KMS-11 (cell line): Measurements from ENCODE around the gene BZW2.

Experiments
- H2AFZ ChIP-seq: fragments of 200-600 bp; sonication (generic); 2 replicates; pipeline ENCODE4 v1.6.1; 2016; ENCODE audit warnings: antibody characterized with exemption, mixed run types, low read depth
- H3K27ac ChIP-seq: fragments of 200-600 bp; sonication (generic); 2 replicates; pipeline ENCODE4 v1.6.1; 2016; ENCODE audit warnings: mild to moderate bottlenecking, mixed run types
- H3K27me3 ChIP-seq: fragments of 200-600 bp; sonication (generic); 2 replicates; pipeline ENCODE4 v1.6.1; 2017; ENCODE audit warnings: mild to moderate bottlenecking, low read depth, mixed run types, moderate library complexity; ENCODE audit not compliant: insufficient read depth
- H3K36me3 ChIP-seq: fragments of 200-600 bp; sonication (generic); 2 replicates; pipeline ENCODE4 v1.6.1; 2017; ENCODE audit warnings: mild to moderate bottlenecking, mixed run types; ENCODE audit not compliant: insufficient read depth
- H3K4me1 ChIP-seq: fragments of 200-600 bp; sonication (generic); 2 replicates; pipeline ENCODE4 v1.6.1; 2016; ENCODE audit warnings: mild to moderate bottlenecking, low read depth, mixed run types; ENCODE audit not compliant: poor library complexity, severe bottlenecking
- H3K4me2 ChIP-seq: fragments of 200-600 bp; sonication (generic); 2 replicates; pipeline ENCODE4 v1.7.0; 2016; ENCODE audit warnings: mild to moderate bottlenecking, mixed run types
- H3K4me3 ChIP-seq: fragments of 200-600 bp; sonication (generic); IDR thresholded peaks from 2 replicates; pipeline ENCODE4 v1.6.1; 2017; ENCODE audit warnings: low read depth, low read length, mixed read lengths; ENCODE audit not compliant: insufficient read depth
- H3K79me2 ChIP-seq: fragments of 200-600 bp; sonication (generic); 2 replicates; pipeline ENCODE4 v1.6.1; 2016; ENCODE audit warnings: low read depth, mixed run types; ENCODE audit not compliant: insufficient read depth
- H3K9ac ChIP-seq: fragments of 200-600 bp; sonication (generic); 2 replicates; pipeline ENCODE4 v1.6.1; 2016; ENCODE audit warnings: mild to moderate bottlenecking, mixed run types
- H4K20me1 ChIP-seq: fragments of 200-600 bp; sonication (generic); 2 replicates; pipeline ENCODE4 v1.6.1; 2016; ENCODE audit warnings: mild to moderate bottlenecking, mixed run types; ENCODE audit not compliant: insufficient read depth
- CTCF ChIP-seq: fragments of 200-600 bp; sonication (generic); conservative IDR thresholded peaks from 2 replicates; pipeline ENCODE4 v1.6.1; 2017; ENCODE audit warnings: low read depth, mild to moderate bottlenecking, antibody characterized with exemption, low read length, moderate library complexity, mixed read lengths

The BZW2 gene

GRCh38 chr7:16626388-16626787 is 19.6 kb upstream of the BZW2 start:
- no peaks in the 10 kb centered on the region for H3K4me1 ChIP-seq
- H3K4me3 ChIP-seq: no peak overlapping the region
- H3K79me2 ChIP-seq: no peaks in the 10 kb centered on the region
- no peaks in the 10 kb centered on the region; the same call in 1 of the 2 replicates for H3K36me3 ChIP-seq
- H3K27ac ChIP-seq: no peak overlapping the region
- no peaks in the 10 kb centered on the region for H3K27me3 ChIP-seq
- H3K4me2 ChIP-seq: no peak overlapping the region
- no peak for TF ChIP-seq CTCF
- no peak overlapping the region for H3K9ac ChIP-seq
- H4K20me1 ChIP-seq: no peaks in the 10 kb centered on the region
- no peak overlapping the region for H2AFZ ChIP-seq

- Histone ChIP-seq H4K20me1 (no peaks in the 10 kb centered on the region), H3K79me2 (no peaks in the 10 kb centered on the region), H3K36me3 (no peaks in the 10 kb centered on the region; the same call in 1 of the 2 replicates), H3K27me3 (no peaks in the 10 kb centered on the region), H2AFZ (no peak overlapping the region), H3K4me3 (no peak overlapping the region), H3K4me1 (no peaks in the 10 kb centered on the region), H3K9ac (no peak overlapping the region), H3K27ac (no peak overlapping the region), H3K4me2 (no peak overlapping the region)
- TF ChIP-seq CTCF: no peak
These were observed 18.7 kb upstream of the BZW2 start for GRCh38 chr7:16627236-16627635.

- no peak overlapping the region for H3K4me2 ChIP-seq
- H4K20me1 ChIP-seq: no peaks in the 10 kb centered on the region
- no peak overlapping the region for H2AFZ ChIP-seq
- H3K79me2 ChIP-seq: no peaks in the 10 kb centered on the region
- H3K36me3 ChIP-seq: no peaks in the 10 kb centered on the region; the same call in 1 of the 2 replicates
- no peaks in the 10 kb centered on the region for H3K4me1 ChIP-seq
- no peak overlapping the region for H3K27ac ChIP-seq
- H3K4me3 ChIP-seq: no peak overlapping the region
- H3K27me3 ChIP-seq: no peaks in the 10 kb centered on the region
- no peak overlapping the region for H3K9ac ChIP-seq
- TF ChIP-seq CTCF: no peak
These were observed 15.3 kb upstream of the BZW2 start for GRCh38 chr7:16630654-16631053.

GRCh38 chr7:16634271-16634738 is 11.7 kb upstream of the BZW2 start:
- Histone ChIP-seq H3K36me3 (no peaks in the 10 kb centered on the region), H3K4me3 (no peak overlapping the region), H2AFZ (no peak overlapping the region), H3K27me3 (no peaks in the 10 kb centered on the region), H3K4me2 (no peak overlapping the region), H3K27ac (no peak overlapping the region), H3K79me2 (no peaks in the 10 kb centered on the region), H3K4me1 (no peaks in the 10 kb centered on the region), H3K9ac (no peak overlapping the region), H4K20me1 (no peaks in the 10 kb centered on the region)
- TF ChIP-seq CTCF: no peak
